Activated CD4-positive, alpha-beta T cell treated with anti-CD3 and anti-CD28 coated beads, Interleukin-2, amount 10 ng/mL, durations not matched to agents 7 days and 5 days (primary cell): Measurements from ENCODE around the gene OR52E6. TPM values are rescaled to one million over a fixed set of nuclear protein-coding genes. Genes with fewer than 3 reads are reported as not detected.

Experiments used
- CTCF ChIA-PET: fragments of 350-600 bp; sonication (Branson Sonifier 250); formaldehyde crosslinking; loops from one replicate; lab custom pipeline; 2021; ENCODE audit warnings: antibody characterized with exemption; lab: Charles Lee
- POLR2A ChIA-PET: fragments of 350-600 bp; sonication (Branson Sonifier 250); formaldehyde crosslinking; loops from one replicate; lab custom pipeline; 2021; ENCODE audit warnings: antibody characterized with exemption; lab: Charles Lee
- DNase-seq: peaks from one replicate; pipeline ENCODE4 v3.0.0-alpha.2; 2020
- H3K27ac Mint-ChIP-seq: one replicate; pipeline ENCODE4 v1.8.0; 2021; ENCODE audit warnings: mild to moderate bottlenecking, moderate library complexity, mixed read lengths
- H3K27me3 Mint-ChIP-seq: one replicate; pipeline ENCODE4 v1.8.0; 2021; ENCODE audit warnings: mixed read lengths
- H3K36me3 Mint-ChIP-seq: one replicate; pipeline ENCODE4 v1.8.0; 2021; ENCODE audit warnings: low read depth, mixed read lengths
- H3K4me1 Mint-ChIP-seq: one replicate; pipeline ENCODE4 v1.8.0; 2021; ENCODE audit warnings: mixed read lengths
- H3K4me3 Mint-ChIP-seq: one replicate; pipeline ENCODE4 v1.8.0; 2021; ENCODE audit warnings: mild to moderate bottlenecking, moderate library complexity, mixed read lengths
- H3K9me3 Mint-ChIP-seq: one replicate; pipeline ENCODE4 v1.8.0; 2021; ENCODE audit warnings: mixed read lengths
- total RNA-seq, 2 experiments: library from RNA; stranded (reverse); gene quantifications; one replicate each; pipeline ENCODE4 v1.2.3, GENCODE V29; 2021

The OR52E6 gene
- total RNA-seq, 2 experiments from 2014 or later, result not detected

GRCh38 chr11:5831196-5831829 lies 10.4 kb downstream of the OR52E6 start:
- Mint-ChIP-seq H3K27ac (no peak overlapping the region), H3K4me1 (no peaks in the 10 kb centered on the region), H3K9me3 (no peaks in the 10 kb centered on the region), H3K27me3 (no peaks in the 10 kb centered on the region), H3K36me3 (no peaks in the 10 kb centered on the region), H3K4me3 (no peak overlapping the region)
- POLR2A ChIA-PET, result no interaction called here
- DNase-seq, result no peak
- CTCF ChIA-PET, result interaction anchor here (0.6 kb wide), 1 partner anchor 204 kb away, joined by 3 read pairs; no protein-coding TSS in a partner anchor

- peak overlapping the region; percentile 69 for H3K4me3 Mint-ChIP-seq
These were observed 23.3 kb downstream of the OR52E6 start for GRCh38 chr11:5818245-5818886.

GRCh38 chr11:5815534-5815933 lies 26.2 kb downstream of the OR52E6 start:
- Mint-ChIP-seq H3K4me3 (no peak overlapping the region), H3K36me3 (no peaks in the 10 kb centered on the region), H3K4me1 (peaks cover 9% of the 10 kb centered on the region), H3K9me3 (no peaks in the 10 kb centered on the region), H3K27ac (no peak overlapping the region), H3K27me3 (peaks cover 11% of the 10 kb centered on the region)
- DNase-seq, result no peak
- ChIA-PET POLR2A (no interaction called here), CTCF (no interaction called here)

More at GRCh38 chr11:5818245-5818886, 23.3 kb downstream of the OR52E6 start:
- no peaks in the 10 kb centered on the region for H3K9me3 Mint-ChIP-seq
- H3K36me3 Mint-ChIP-seq, result no peaks in the 10 kb centered on the region
- H3K27ac Mint-ChIP-seq, result peak overlapping the region; percentile 83
- no peak for DNase-seq
- H3K27me3 Mint-ChIP-seq, result peaks cover 7% of the 10 kb centered on the region
- ChIA-PET CTCF (no interaction called here), POLR2A (no interaction called here)
- peaks cover 9% of the 10 kb centered on the region for H3K4me1 Mint-ChIP-seq

GRCh38 chr11:5809905-5810795 lies 31.5 kb downstream of the OR52E6 start:
- ChIA-PET POLR2A (no interaction called here), CTCF (no interaction called here)
- Mint-ChIP-seq H3K9me3 (no peaks in the 10 kb centered on the region), H3K27ac (no peak overlapping the region), H3K27me3 (peaks cover 32% of the 10 kb centered on the region), H3K36me3 (no peaks in the 10 kb centered on the region), H3K4me1 (peaks cover 15% of the 10 kb centered on the region), H3K4me3 (no peak overlapping the region)
- DNase-seq, result no peak

- H3K4me3 Mint-ChIP-seq, result peak overlapping the region; percentile 84
- H3K9me3 Mint-ChIP-seq, result no peaks in the 10 kb centered on the region
- H3K27ac Mint-ChIP-seq, result peak overlapping the region; percentile 3
- H3K4me1 Mint-ChIP-seq, result peaks cover 15% of the 10 kb centered on the region
- peaks cover 34% of the 10 kb centered on the region for H3K27me3 Mint-ChIP-seq
- ChIA-PET POLR2A (no interaction called here), CTCF (interaction anchor here (0.6 kb wide), 1 partner anchor 82 kb away, joined by 3 read pairs; no protein-coding TSS in a partner anchor)
- H3K36me3 Mint-ChIP-seq, result no peaks in the 10 kb centered on the region
- no peak for DNase-seq
These were observed 32.6 kb downstream of the OR52E6 start for GRCh38 chr11:5809122-5809519.

- H3K4me1 Mint-ChIP-seq, result peaks cover 15% of the 10 kb centered on the region
- ChIA-PET POLR2A (no interaction called here), CTCF (no interaction called here)
- no peaks in the 10 kb centered on the region for H3K36me3 Mint-ChIP-seq
- peak within 1 kb of the TSS; percentile 84 for H3K4me3 Mint-ChIP-seq
- H3K9me3 Mint-ChIP-seq, result no peaks in the 10 kb centered on the region
- peak within 1 kb of the TSS; percentile 48 for H3K27ac Mint-ChIP-seq
- peak; percentile 73 for DNase-seq
- H3K27me3 Mint-ChIP-seq, result peaks cover 33% of the 10 kb centered on the region
These were observed 33.1 kb downstream of the OR52E6 start, which contains the start of gene OR52N2 for GRCh38 chr11:5808500-5809121. Gene OR52N2 (plus strand): TSS chr11:5808924. CDS start chr11:5820336, 11,412 bp downstream.

GRCh38 chr11:5807580-5807979 lies 34.1 kb downstream of the OR52E6 start:
- ChIA-PET POLR2A (no interaction called here), CTCF (no interaction called here)
- no peak for DNase-seq
- Mint-ChIP-seq H3K9me3 (no peaks in the 10 kb centered on the region), H3K4me1 (peaks cover 15% of the 10 kb centered on the region), H3K27me3 (peaks cover 37% of the 10 kb centered on the region), H3K4me3 (no peak overlapping the region), H3K36me3 (no peaks in the 10 kb centered on the region), H3K27ac (no peak overlapping the region)

- ChIA-PET CTCF (no interaction called here), POLR2A (no interaction called here)
- Mint-ChIP-seq H3K27ac (no peak overlapping the region), H3K4me1 (peaks cover 8% of the 10 kb centered on the region), H3K9me3 (no peaks in the 10 kb centered on the region), H3K4me3 (no peak overlapping the region), H3K36me3 (no peaks in the 10 kb centered on the region), H3K27me3 (peaks cover 25% of the 10 kb centered on the region)
- DNase-seq, result no peak
These were observed 37.7 kb downstream of the OR52E6 start for GRCh38 chr11:5803982-5804381.

GRCh38 chr11:5796541-5796940 lies 45.2 kb downstream of the OR52E6 start:
- Mint-ChIP-seq H3K4me3 (no peak overlapping the region), H3K27ac (no peak overlapping the region), H3K27me3 (peaks cover 16% of the 10 kb centered on the region), H3K36me3 (no peaks in the 10 kb centered on the region), H3K9me3 (no peaks in the 10 kb centered on the region), H3K4me1 (no peaks in the 10 kb centered on the region)
- ChIA-PET POLR2A (no interaction called here), CTCF (no interaction called here)
- DNase-seq, result no peak

- Mint-ChIP-seq H3K9me3 (no peaks in the 10 kb centered on the region), H3K4me1 (no peaks in the 10 kb centered on the region), H3K4me3 (no peak within 1 kb of the TSS), H3K36me3 (no peaks in the 10 kb centered on the region), H3K27ac (no peak within 1 kb of the TSS), H3K27me3 (peaks cover 15% of the 10 kb centered on the region)
- POLR2A ChIA-PET, result no interaction called here
- DNase-seq, result no peak
- CTCF ChIA-PET, result no interaction called here
These were observed 50.5 kb downstream of the OR52E6 start, which contains the start of gene OR52N1 for GRCh38 chr11:5791165-5791564. Gene OR52N1 (minus strand): TSS chr11:5791265. CDS start chr11:5788816, 2,449 bp downstream.
